ENCODE measurements around the gene ZNF358. TPM values are rescaled to one million over a fixed set of nuclear protein-coding genes. Genes with fewer than 3 reads are reported as not detected.
A peak's percentile ranks its signal among the peaks of the same experiment; 100 is the strongest.
"Not testable (repeated sequence)": the region's sequence is repeated elsewhere in the genome, so short reads cannot be mapped to it uniquely, and the experiment has no call there.

The ZNF358 gene
- total and polyA plus RNA-seq, 9 donors, result 25.2 to 69.7 (median 48.5) TPM

DNA sequence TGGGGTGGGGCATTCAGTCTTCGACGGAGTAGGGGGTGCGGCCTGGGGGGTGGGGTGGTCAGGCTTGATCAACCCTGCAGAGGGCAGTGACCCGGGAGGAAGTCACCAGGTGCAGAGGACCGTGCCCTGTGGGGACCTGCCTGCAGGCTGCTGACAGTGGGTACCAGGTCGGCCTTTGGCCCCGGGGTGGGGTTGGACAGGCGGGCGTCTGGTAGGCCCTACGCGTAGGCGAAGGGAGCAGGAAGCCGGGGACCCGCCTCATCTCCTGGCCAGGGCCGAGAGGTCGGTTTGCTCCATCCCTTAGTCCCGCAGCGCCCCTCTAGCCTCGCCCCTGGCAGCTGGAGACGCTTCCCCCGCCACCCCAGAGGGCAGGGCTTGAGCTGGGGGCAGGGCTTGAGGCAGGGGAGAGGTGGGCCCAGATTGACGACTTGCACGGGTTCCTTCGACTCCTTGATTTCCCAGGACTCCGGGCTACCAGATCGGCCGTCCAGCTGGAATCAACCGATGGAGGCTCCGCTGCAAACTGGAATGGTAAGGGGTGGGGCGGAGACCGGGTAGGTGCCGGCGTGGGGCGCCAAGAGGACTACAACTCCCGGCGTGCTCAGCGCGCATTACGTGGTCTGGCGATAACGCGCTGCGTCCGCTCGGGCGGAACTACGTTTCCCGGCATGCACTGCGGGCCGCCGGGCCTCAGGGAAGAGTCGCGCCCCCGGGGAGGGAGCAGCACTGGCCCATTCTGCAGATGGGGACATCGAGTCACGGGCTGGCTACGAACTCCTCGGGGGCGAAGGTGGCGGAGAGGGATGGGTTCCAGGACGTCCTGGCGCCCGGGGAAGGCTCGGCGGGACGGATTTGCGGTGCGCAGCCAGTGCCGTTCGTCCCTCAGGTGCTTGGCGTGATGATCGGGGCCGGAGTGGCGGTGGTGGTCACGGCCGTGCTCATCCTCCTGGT, 19.4 kb downstream of the ZNF358 start, which contains the start of gene PNPLA6:
PNPLA6 (plus strand) TSS at position 671 of the 951 bp plus-strand sequence; CDS start at position 743, 72 bp downstream.
- Histone ChIP-seq H3K27me3 (ENCODE audit: control insufficient read depth, insufficient read depth, low read length) (no peaks in the 10 kb centered on the region), H3K27ac (ENCODE audit: low read length) (peak within 1 kb of the TSS; percentile 97), H3K36me3 (ENCODE audit: control insufficient read depth, insufficient read depth, low read length) (peaks cover 33% of the 10 kb centered on the region), H3K9me3 (replicated peaks; ENCODE audit: control insufficient read depth, low read depth, low read length) (no peaks in the 10 kb centered on the region), H3K4me1 (ENCODE audit: control insufficient read depth, insufficient read depth, low read length) (peaks cover 19% of the 10 kb centered on the region), H3K4me3 (ENCODE audit: low read length) (peak within 1 kb of the TSS; percentile 75)
- 0% methylated on average over 75 of the region's 76 CpGs for WGBS (ENCODE audit: insufficient coverage)
- peak; percentile 98 for DNase-seq

DNA sequence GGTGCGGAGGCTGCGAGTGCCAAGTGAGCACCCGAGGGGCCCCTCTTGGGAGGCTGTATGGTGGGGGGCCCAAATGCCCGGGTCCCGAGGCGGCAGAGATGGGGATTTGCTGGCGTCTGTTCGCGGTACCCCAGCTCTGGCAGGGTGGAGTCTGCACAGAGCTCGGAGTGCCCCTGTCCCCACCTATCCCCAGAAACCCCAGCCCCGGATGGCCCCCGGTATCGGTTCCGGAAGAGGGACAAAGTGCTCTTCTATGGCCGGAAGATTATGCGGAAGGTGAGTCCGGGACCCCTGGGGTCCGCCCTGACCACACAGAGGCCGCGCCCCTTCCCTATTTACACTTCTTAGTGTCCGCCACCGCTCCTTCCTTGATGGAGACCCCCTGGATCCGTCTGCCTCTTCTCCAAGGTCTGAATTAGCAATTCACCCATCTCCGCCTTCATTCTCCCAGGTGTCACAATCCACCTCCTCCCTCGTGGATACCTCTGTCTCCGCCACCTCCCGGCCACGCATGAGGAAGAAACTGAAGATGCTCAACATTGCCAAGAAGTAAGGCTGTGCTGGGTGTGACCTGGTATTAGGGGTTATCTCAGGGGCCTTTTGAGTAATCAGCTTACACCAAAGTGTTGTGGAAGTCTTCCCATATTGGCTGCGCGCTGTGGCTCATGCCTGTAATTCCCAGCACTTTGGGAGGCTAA, 20.2 kb downstream of the ZNF358 start:
- peak overlapping the region; percentile 97 for H3K27ac ChIP-seq (ENCODE audit: low read length)
- no peaks in the 10 kb centered on the region for H3K27me3 ChIP-seq (ENCODE audit: control insufficient read depth, insufficient read depth, low read length)
- peaks cover 39% of the 10 kb centered on the region for H3K36me3 ChIP-seq (ENCODE audit: control insufficient read depth, insufficient read depth, low read length)
- peak overlapping the region; percentile 75 for H3K4me3 ChIP-seq (ENCODE audit: low read length)
- H3K9me3 ChIP-seq (replicated peaks; ENCODE audit: control insufficient read depth, low read depth, low read length), result no peaks in the 10 kb centered on the region
- DNase-seq, result no peak
- 14% methylated on average over 21 of the region's 30 CpGs for whole genome bisulfite sequencing (ENCODE audit: insufficient coverage)
- H3K4me1 ChIP-seq (ENCODE audit: control insufficient read depth, insufficient read depth, low read length), result peaks cover 19% of the 10 kb centered on the region

DNA sequence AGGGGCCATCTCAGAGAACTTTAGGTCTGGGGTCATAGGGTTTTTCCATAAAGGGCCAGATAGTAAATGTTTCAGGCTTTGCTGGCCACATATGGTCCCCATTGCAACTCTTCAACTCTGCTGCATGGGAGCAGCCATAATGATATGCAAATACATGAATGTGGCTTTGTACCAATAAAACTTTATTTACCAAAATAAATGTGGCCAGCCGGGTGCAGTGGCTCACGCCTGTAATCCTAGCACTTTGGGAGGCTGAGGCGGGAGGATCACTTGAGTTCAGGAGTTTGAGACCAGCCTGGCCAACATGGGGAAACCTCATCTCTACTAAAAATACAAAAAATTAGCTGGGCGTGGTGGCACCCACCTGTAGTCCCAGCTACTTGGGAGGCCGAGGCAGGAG, 23.1 kb downstream of the ZNF358 start:
- peaks cover 12% of the 10 kb centered on the region for H3K4me1 ChIP-seq (ENCODE audit: control insufficient read depth, insufficient read depth, low read length)
- 97% methylated on average over 4 of the region's 5 CpGs for WGBS (ENCODE audit: insufficient coverage)

GRCh38 chr19:7539827-7540425, 24.0 kb downstream of the ZNF358 start:
- no peak for DNase-seq
- WGBS (ENCODE audit: insufficient coverage), result 91% methylated on average over 22 of the region's 28 CpGs

More for the DNA sequence above, 23.1 kb downstream of the ZNF358 start:
- not testable (repeated sequence) for H3K27ac ChIP-seq (ENCODE audit: low read length); DNase-seq; H3K9me3 ChIP-seq (replicated peaks; ENCODE audit: control insufficient read depth, low read depth, low read length); H3K27me3 ChIP-seq (ENCODE audit: control insufficient read depth, insufficient read depth, low read length); H3K4me3 ChIP-seq (ENCODE audit: low read length)
- peaks cover 59% of the 10 kb centered on the region for H3K36me3 ChIP-seq (ENCODE audit: control insufficient read depth, insufficient read depth, low read length)

DNA sequence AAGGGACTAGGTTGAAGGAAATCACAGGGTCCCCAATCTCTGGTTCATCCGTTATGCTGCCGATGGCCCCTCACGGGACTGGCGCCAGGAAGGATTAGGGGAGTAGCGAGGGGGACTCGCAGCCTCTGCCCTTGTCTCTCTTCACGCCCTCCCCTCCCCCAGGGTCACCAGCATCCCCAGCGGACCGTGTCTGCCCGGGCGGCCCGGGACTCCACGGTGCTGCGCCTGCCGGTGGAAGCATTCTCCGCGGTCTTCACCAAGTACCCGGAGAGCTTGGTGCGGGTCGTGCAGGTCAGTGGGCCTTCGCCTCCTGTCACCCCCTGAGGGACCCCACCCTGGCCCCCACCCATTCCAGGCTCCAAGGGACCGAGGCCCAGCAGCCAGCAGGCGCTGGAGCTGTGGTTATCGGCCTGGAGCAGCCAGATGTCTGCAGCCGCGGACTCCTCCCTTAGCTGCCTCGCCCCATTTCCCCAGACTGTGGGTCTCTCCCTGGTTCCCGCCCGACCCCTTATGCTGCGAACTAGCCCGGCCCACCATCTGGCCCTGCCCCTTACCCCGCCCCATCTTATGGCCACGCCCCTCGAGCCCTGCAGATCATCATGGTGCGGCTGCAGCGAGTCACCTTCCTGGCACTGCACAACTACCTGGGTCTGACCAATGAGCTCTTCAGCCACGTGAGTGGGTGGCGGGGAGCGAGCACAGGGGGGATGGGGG, 25.0 kb downstream of the ZNF358 start:
- H3K36me3 ChIP-seq (ENCODE audit: control insufficient read depth, insufficient read depth, low read length), result peaks cover 61% of the 10 kb centered on the region
- WGBS (ENCODE audit: insufficient coverage), result 62% methylated on average over 36 of the region's 39 CpGs
- H3K4me1 ChIP-seq (ENCODE audit: control insufficient read depth, insufficient read depth, low read length), result peaks cover 4% of the 10 kb centered on the region
- no peaks in the 10 kb centered on the region for H3K9me3 ChIP-seq (replicated peaks; ENCODE audit: control insufficient read depth, low read depth, low read length)
- H3K27me3 ChIP-seq (ENCODE audit: control insufficient read depth, insufficient read depth, low read length), result no peaks in the 10 kb centered on the region
- no peak overlapping the region for H3K4me3 ChIP-seq (ENCODE audit: low read length)
- no peak overlapping the region for H3K27ac ChIP-seq (ENCODE audit: low read length)
- DNase-seq, result no peak

More at GRCh38 chr19:7539827-7540425, 24.0 kb downstream of the ZNF358 start:
- Histone ChIP-seq H3K4me1 (ENCODE audit: control insufficient read depth, insufficient read depth, low read length) (peaks cover 7% of the 10 kb centered on the region), H3K27ac (ENCODE audit: low read length) (no peak overlapping the region), H3K9me3 (replicated peaks; ENCODE audit: control insufficient read depth, low read depth, low read length) (no peaks in the 10 kb centered on the region), H3K36me3 (ENCODE audit: control insufficient read depth, insufficient read depth, low read length) (peaks cover 59% of the 10 kb centered on the region), H3K27me3 (ENCODE audit: control insufficient read depth, insufficient read depth, low read length) (no peaks in the 10 kb centered on the region), H3K4me3 (ENCODE audit: low read length) (no peak overlapping the region)

GRCh38 chr19:7541475-7541824, 25.5 kb downstream of the ZNF358 start:
- peaks cover 61% of the 10 kb centered on the region for H3K36me3 ChIP-seq (ENCODE audit: control insufficient read depth, insufficient read depth, low read length)
- H3K4me3 ChIP-seq (ENCODE audit: low read length), result no peak overlapping the region
- no peaks in the 10 kb centered on the region for H3K9me3 ChIP-seq (replicated peaks; ENCODE audit: control insufficient read depth, low read depth, low read length)
- no peaks in the 10 kb centered on the region for H3K4me1 ChIP-seq (ENCODE audit: control insufficient read depth, insufficient read depth, low read length)
- WGBS (ENCODE audit: insufficient coverage), result 93% methylated on average over 14 of the region's 15 CpGs
- H3K27ac ChIP-seq (ENCODE audit: low read length), result no peak overlapping the region
- DNase-seq, result no peak
- no peaks in the 10 kb centered on the region for H3K27me3 ChIP-seq (ENCODE audit: control insufficient read depth, insufficient read depth, low read length)

- Histone ChIP-seq H3K36me3 (ENCODE audit: control insufficient read depth, insufficient read depth, low read length) (peaks cover 59% of the 10 kb centered on the region), H3K27me3 (ENCODE audit: control insufficient read depth, insufficient read depth, low read length) (no peaks in the 10 kb centered on the region), H3K27ac (ENCODE audit: low read length) (no peak overlapping the region), H3K4me1 (ENCODE audit: control insufficient read depth, insufficient read depth, low read length) (no peaks in the 10 kb centered on the region), H3K9me3 (replicated peaks; ENCODE audit: control insufficient read depth, low read depth, low read length) (no peaks in the 10 kb centered on the region), H3K4me3 (ENCODE audit: low read length) (no peak overlapping the region)
- no peak for DNase-seq
- 91% methylated on average over 10 of the region's 11 CpGs for WGBS (ENCODE audit: insufficient coverage)
Measured at GRCh38 chr19:7541828-7542443, 26.0 kb downstream of the ZNF358 start.

GRCh38 chr19:7542556-7543348, 26.8 kb downstream of the ZNF358 start:
- H3K27me3 ChIP-seq (ENCODE audit: control insufficient read depth, insufficient read depth, low read length), result no peaks in the 10 kb centered on the region
- WGBS (ENCODE audit: insufficient coverage), result 94% methylated on average over 21 of the region's 24 CpGs
- no peaks in the 10 kb centered on the region for H3K4me1 ChIP-seq (ENCODE audit: control insufficient read depth, insufficient read depth, low read length)
- no peak for DNase-seq
- H3K9me3 ChIP-seq (replicated peaks; ENCODE audit: control insufficient read depth, low read depth, low read length), result no peaks in the 10 kb centered on the region
- no peak overlapping the region for H3K4me3 ChIP-seq (ENCODE audit: low read length)
- peak overlapping the region; percentile 29 for H3K27ac ChIP-seq (ENCODE audit: low read length)
- peaks cover 52% of the 10 kb centered on the region for H3K36me3 ChIP-seq (ENCODE audit: control insufficient read depth, insufficient read depth, low read length)

- Histone ChIP-seq H3K27ac (ENCODE audit: low read length) (peak overlapping the region; percentile 47), H3K4me3 (ENCODE audit: low read length) (no peak overlapping the region), H3K36me3 (ENCODE audit: control insufficient read depth, insufficient read depth, low read length) (peaks cover 40% of the 10 kb centered on the region), H3K4me1 (ENCODE audit: control insufficient read depth, insufficient read depth, low read length) (no peaks in the 10 kb centered on the region), H3K9me3 (replicated peaks; ENCODE audit: control insufficient read depth, low read depth, low read length) (no peaks in the 10 kb centered on the region), H3K27me3 (ENCODE audit: control insufficient read depth, insufficient read depth, low read length) (no peaks in the 10 kb centered on the region)
- WGBS (ENCODE audit: insufficient coverage), result 85% methylated on average over 3 of the region's 3 CpGs
- DNase-seq, result peak; percentile 53
Measured at GRCh38 chr19:7544626-7545025, 28.7 kb downstream of the ZNF358 start.

Data from muscle of leg (tissue), 11 donors.